ENCODE measurements around the gene FOXP1.

Gene FOXP1

GRCh38 chr3:70916375-70917055 is 667.0 kb downstream of the FOXP1 start:
- peak; percentile 19 for DNase-seq

GRCh38 chr3:70914862-70915261 is 668.7 kb downstream of the FOXP1 start:
- DNase-seq, result no peak

GRCh38 chr3:70911719-70912118 is 671.8 kb downstream of the FOXP1 start:
- no peak for DNase-seq

- DNase-seq, result no peak
Observed at GRCh38 chr3:70905491-70905890, 678.0 kb downstream of the FOXP1 start.
